B cell (primary cell): ENCODE data around the gene EARS2. TPM values are rescaled to one million over a fixed set of nuclear protein-coding genes. Genes with fewer than 3 reads are reported as not detected.

Experiments
- ATAC-seq: fragments of 200-7000 bp; cut with Tn5 transposase; one replicate; pipeline ENCODE4 v1.10.0; 2021; ENCODE audit warnings: low read depth, mild to moderate bottlenecking, moderate number of reproducible peaks, moderate library complexity
- CTCF ChIA-PET: fragments of 350-600 bp; sonication (Branson Sonifier 250); formaldehyde crosslinking; loops from one replicate; lab custom pipeline; 2021; ENCODE audit warnings: antibody characterized with exemption, inconsistent platforms; lab: Charles Lee
- POLR2A ChIA-PET: fragments of 350-600 bp; sonication (Branson Sonifier 250); formaldehyde crosslinking; loops from one replicate; lab custom pipeline; 2021; ENCODE audit warnings: antibody characterized with exemption; lab: Charles Lee
- DNase-seq: peaks from one replicate; pipeline ENCODE4 v3.0.0; 2013
- H2AFZ ChIP-seq: 2 replicates; pipeline ENCODE4 v1.6.1; 2012; ENCODE audit warnings: mild to moderate bottlenecking, low read depth, low read length; ENCODE audit not compliant: insufficient read depth, poor library complexity, severe bottlenecking
- H3K27ac ChIP-seq, 2 donors: 1 replicate in 1 of 2; 2 replicates in 1 of 2; pipeline ENCODE4 v1.5.1; 2012 to 2013; ENCODE audit warnings: low read length in 2 of 2, mild to moderate bottlenecking in 2 of 2, moderate library complexity in 1 of 2
- H3K27me3 ChIP-seq, 4 experiments: fragments of 200-600 bp in 1 of 4; sonication (generic) in 1 of 4; replicated peaks in 1 of 4; 1 replicate in 2 of 4; 2 replicates in 2 of 4; pipeline versions ENCODE4 v1.6.1 to v1.7.0; 2013 to 2016; ENCODE audit warnings: low read length in 3 of 4, mild to moderate bottlenecking in 2 of 4, mixed read lengths in 1 of 4, moderate library complexity in 1 of 4; ENCODE audit not compliant: insufficient read depth in 4 of 4, control insufficient read depth in 3 of 4; ENCODE audit errors: control extremely low read depth in 1 of 4
- H3K36me3 ChIP-seq, 2 experiments: replicated peaks in 1 of 2; 1 replicate in 1 of 2; 2 replicates in 1 of 2; pipeline versions ENCODE4 v1.6.1 to v1.7.1; 2013; ENCODE audit warnings: low read length in 1 of 2; ENCODE audit not compliant: insufficient read depth in 2 of 2, control insufficient read depth in 1 of 2; ENCODE audit errors: control extremely low read depth in 1 of 2, extremely low read depth in 1 of 2
- H3K4me1 ChIP-seq, 2 donors: fragments of 200-600 bp in 1 of 2; sonication (generic) in 1 of 2; 1 replicate in 1 of 2; 2 replicates in 1 of 2; pipeline versions ENCODE4 v1.5.1 to v1.6.1; 2013 to 2017; ENCODE audit warnings: low read length in 2 of 2; ENCODE audit not compliant: control insufficient read depth in 2 of 2, insufficient read depth in 2 of 2
- H3K4me2 ChIP-seq: replicated peaks from 2 replicates; pipeline ENCODE3; 2012; ENCODE audit warnings: mild to moderate bottlenecking, low read depth, low read length; ENCODE audit not compliant: poor library complexity, severe bottlenecking
- H3K4me3 ChIP-seq, 5 experiments: fragments of 200-600 bp in 1 of 5; sonication (generic) in 1 of 5; 1 replicate in 3 of 5; 2 replicates in 2 of 5; pipeline versions ENCODE4 v1.5.1 to v1.7.0; 2011 to 2016; ENCODE audit warnings: low read length in 4 of 5, mild to moderate bottlenecking in 4 of 5, low read depth in 2 of 5, control low read depth in 1 of 5, moderate library complexity in 1 of 5; ENCODE audit not compliant: insufficient read depth in 1 of 5; ENCODE audit errors: control extremely low read depth in 1 of 5, extremely low read depth in 1 of 5
- H3K79me2 ChIP-seq: fragments of 200-600 bp; sonication (generic); one replicate; pipeline ENCODE4 v1.6.0; 2016; ENCODE audit warnings: low read length; ENCODE audit not compliant: control insufficient read depth, insufficient read depth
- H3K9ac ChIP-seq: fragments of 200-600 bp; sonication (generic); 2 replicates; pipeline ENCODE4 v1.6.1; 2017; ENCODE audit warnings: mild to moderate bottlenecking, low read length, moderate library complexity
- H3K9me3 ChIP-seq, 3 donors: one replicate each; pipeline versions ENCODE4 v1.6.1 to v1.7.1; 2013; ENCODE audit warnings: low read length in 2 of 3; ENCODE audit not compliant: control insufficient read depth in 2 of 3, insufficient read depth in 1 of 3; ENCODE audit errors: control extremely low read depth in 1 of 3
- H4K20me1 ChIP-seq: 2 replicates; pipeline ENCODE4 v1.6.0; 2012; ENCODE audit warnings: mild to moderate bottlenecking, low read length; ENCODE audit not compliant: insufficient read depth, control insufficient read depth, poor library complexity, severe bottlenecking
- H3K27ac Mint-ChIP-seq: one replicate; pipeline ENCODE4 v1.8.0; 2021; ENCODE audit warnings: mixed read lengths
- H3K27me3 Mint-ChIP-seq: one replicate; pipeline ENCODE4 v1.8.0; 2021; ENCODE audit warnings: mixed read lengths
- H3K4me1 Mint-ChIP-seq: one replicate; pipeline ENCODE4 v1.8.0; 2021; ENCODE audit warnings: mixed read lengths
- H3K4me3 Mint-ChIP-seq: one replicate; pipeline ENCODE4 v1.8.0; 2021; ENCODE audit warnings: mixed read lengths
- H3K9me3 Mint-ChIP-seq: one replicate; pipeline ENCODE4 v1.8.0; 2022; ENCODE audit warnings: mixed read lengths; ENCODE audit not compliant: insufficient read depth
- CTCF ChIP-seq: fragments of 200-600 bp; IDR thresholded peaks from one replicate; pipeline ENCODE4 v1.8.0; 2022; ENCODE audit warnings: antibody characterized with exemption, mild to moderate bottlenecking
- EZH2 ChIP-seq: IDR thresholded peaks from 2 replicates; pipeline ENCODE4 v1.6.1; 2012; ENCODE audit warnings: borderline replicate concordance, low read depth, mild to moderate bottlenecking, moderate library complexity, low read length; ENCODE audit not compliant: insufficient read depth, poor library complexity, severe bottlenecking
- WGBS: methylation state at CpG from one replicate; pipeline ENCODE4 v1.1.5; 2013; ENCODE audit warnings: missing lambda C conversion rate; ENCODE audit not compliant: insufficient coverage; 5-methylcytosine and 5-hydroxymethylcytosine counted together
- intact Hi-C: fragments of 100-400 bp; cut with micrococcal nuclease; formaldehyde crosslinking; loops from one replicate; pipeline ENCODE4 v1.10.0; 2022
- polyA plus RNA-seq: library from polyadenylated mRNA; depleted of rRNA; stranded (reverse); fragments of >200 nt; gene quantifications from 2 replicates; pipeline ENCODE4 v1.2.3, GENCODE V29; 2012
- total RNA-seq, 2 donors: library from RNA; stranded (reverse); fragments of 120-200 nt in 1 of 2; gene quantifications; 1 replicate in 1 of 2; 2 replicates in 1 of 2; pipeline versions ENCODE4 v1.2.3 to v1.2.4, GENCODE V29; 2013 to 2022

Gene EARS2
- total and polyA plus RNA-seq, 2 donors (not counting 1 experiment from before 2014, with no cell fraction given) = 14.6 to 15.1 TPM

GRCh38 chr16:23579371-23579770 lies 22.2 kb upstream of the EARS2 start:
- H3K9ac ChIP-seq = no peak overlapping the region
- no CpG with 5 or more reads among the region's 4 CpGs for WGBS

More at GRCh38 chr16:23579371-23579770, 22.2 kb upstream of the EARS2 start:
- ChIA-PET POLR2A (no interaction called here), CTCF (no interaction called here)
- no peaks in the 10 kb centered on the region for H3K9me3 ChIP-seq
- Mint-ChIP-seq H3K27ac (no peak overlapping the region), H3K27me3 (no peaks in the 10 kb centered on the region), H3K4me1 (no peaks in the 10 kb centered on the region), H3K4me3 (no peak overlapping the region), H3K9me3 (no peaks in the 10 kb centered on the region)
- DNase-seq (no peak), ATAC-seq (no peak)
- no peak overlapping the region for H3K4me2 ChIP-seq
- no peak overlapping the region for H3K27ac ChIP-seq
- no peak overlapping the region for H3K4me3 ChIP-seq
- TF ChIP-seq EZH2 (no peak), CTCF (no peak)
- no peaks in the 10 kb centered on the region for H3K79me2 ChIP-seq
- H3K4me1 ChIP-seq = no peaks in the 10 kb centered on the region
- H3K27me3 ChIP-seq = no peaks in the 10 kb centered on the region
- no peak overlapping the region for H2AFZ ChIP-seq
- intact Hi-C loops = no loop called here
- H3K36me3 ChIP-seq = peaks cover 3 to 39% of the 10 kb centered on the region in 2 experiments
- H4K20me1 ChIP-seq = no peaks in the 10 kb centered on the region
